ENCODE results near the gene LKAAEAR1.

The LKAAEAR1 gene

GRCh38 chr20:64050261-64051032, 33.8 kb downstream of the LKAAEAR1 start:
- DNase-seq (ENCODE audit: low read depth), result no peak

- DNase-seq (ENCODE audit: low read depth), result no peak
These were observed 34.3 kb downstream of the LKAAEAR1 start for GRCh38 chr20:64049878-64050260.

GRCh38 chr20:64049060-64049877, 34.9 kb downstream of the LKAAEAR1 start, which contains the start of gene SOX18:
Gene SOX18, minus strand, starts transcription at chr20:64049639. Its CDS starts 123 bp downstream, at chr20:64049516.
- DNase-seq (ENCODE audit: low read depth), result no peak

DNA sequence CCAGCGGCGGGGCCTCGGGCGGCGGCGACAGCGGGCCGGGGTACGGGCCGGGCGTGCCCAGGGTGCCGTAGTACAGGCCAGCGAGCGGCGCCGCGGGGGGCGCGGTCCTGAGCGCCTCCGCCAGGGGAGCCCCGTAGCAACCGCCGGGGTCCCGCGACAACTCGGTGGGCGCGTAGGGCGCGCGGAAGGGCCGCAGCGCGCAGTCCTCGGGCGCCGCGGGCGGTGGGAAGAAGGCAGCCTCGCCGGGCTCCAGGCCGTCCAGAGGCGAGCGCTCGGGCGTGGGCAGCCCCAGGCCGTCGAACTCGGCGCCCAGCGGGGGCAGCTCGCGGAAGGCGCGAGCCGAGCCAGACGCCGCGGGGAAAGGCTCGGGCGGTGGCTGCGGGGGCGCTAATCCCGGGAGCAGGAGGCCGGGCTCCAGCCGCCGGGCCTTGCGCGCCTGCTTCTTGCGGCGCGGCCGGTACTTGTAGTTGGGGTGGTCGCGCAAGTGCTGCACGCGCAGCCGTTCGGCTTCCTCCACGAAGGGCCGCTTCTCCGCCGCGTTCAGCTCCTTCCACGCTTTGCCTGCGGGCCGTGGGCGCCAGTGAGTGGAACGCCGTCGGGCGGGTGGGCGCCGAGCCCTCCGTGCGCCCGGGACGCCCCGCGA, 35.7 kb downstream of the LKAAEAR1 start:
- DNase-seq (ENCODE audit: low read depth), result no peak

DNA sequence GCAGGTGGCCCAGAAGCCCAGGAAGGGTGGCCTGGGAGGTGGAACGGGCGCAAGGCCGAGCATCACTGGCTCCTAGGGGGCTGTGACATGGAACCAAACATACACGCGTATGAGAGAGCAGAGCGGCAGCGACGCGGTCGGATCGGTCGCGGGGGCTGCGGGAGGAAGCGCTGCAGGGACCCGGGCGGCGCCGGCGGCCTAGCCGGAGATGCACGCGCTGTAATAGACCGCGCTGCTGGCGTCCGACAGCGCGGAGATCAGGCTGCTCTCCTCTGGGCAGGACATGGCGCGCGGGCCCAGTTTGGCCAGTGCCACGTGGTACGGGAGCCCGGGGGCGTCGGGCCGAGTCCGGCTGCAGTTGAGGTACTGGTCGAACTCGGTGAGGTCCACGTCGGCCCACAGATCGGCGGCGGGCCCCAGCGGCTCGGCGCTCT, 36.2 kb downstream of the LKAAEAR1 start:
- DNase-seq (ENCODE audit: low read depth), result no peak

DNA sequence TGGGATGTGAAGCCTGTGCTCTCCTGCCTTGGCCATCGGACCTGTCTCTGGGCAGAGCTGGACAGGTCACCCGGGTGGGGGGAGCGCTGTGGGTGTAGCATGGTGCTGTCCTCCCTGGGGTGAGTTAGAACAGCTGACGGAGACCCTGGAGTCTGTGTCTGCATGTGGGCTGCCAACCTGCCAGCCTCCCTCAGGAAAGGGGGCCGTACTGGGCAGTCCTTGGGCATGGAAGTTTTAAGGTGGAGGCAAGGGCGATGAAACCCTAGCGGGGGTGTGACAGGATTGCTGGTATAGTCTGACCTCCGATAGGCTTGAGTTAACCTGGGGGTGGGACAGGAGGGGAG, 37.2 kb downstream of the LKAAEAR1 start:
- DNase-seq (ENCODE audit: low read depth), result no peak

GRCh38 chr20:64045346-64046011, 38.7 kb downstream of the LKAAEAR1 start:
- no peak for DNase-seq (ENCODE audit: low read depth)

GRCh38 chr20:64044484-64045247, 39.5 kb downstream of the LKAAEAR1 start:
- no peak for DNase-seq (ENCODE audit: low read depth)

DNA sequence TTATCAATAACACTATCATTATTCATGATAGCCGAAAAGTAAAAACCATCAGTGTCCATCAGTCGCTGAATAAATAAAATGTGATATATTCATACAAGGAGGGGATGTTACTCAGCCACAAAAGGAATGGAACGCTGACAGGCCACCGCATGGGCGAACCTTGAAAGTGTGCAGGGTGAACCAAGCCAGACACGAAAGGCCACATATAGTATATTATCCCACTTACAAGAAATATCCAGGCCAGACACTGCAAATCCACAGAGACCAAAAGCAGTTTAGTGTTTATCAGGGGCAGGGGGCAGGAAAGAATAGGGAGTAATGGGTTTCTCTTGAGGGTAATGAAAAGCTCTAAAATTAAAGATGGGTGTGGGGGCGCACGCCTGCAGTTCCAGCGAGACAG, 40.4 kb downstream of the LKAAEAR1 start:
- DNase-seq (ENCODE audit: low read depth), result no peak

DNA sequence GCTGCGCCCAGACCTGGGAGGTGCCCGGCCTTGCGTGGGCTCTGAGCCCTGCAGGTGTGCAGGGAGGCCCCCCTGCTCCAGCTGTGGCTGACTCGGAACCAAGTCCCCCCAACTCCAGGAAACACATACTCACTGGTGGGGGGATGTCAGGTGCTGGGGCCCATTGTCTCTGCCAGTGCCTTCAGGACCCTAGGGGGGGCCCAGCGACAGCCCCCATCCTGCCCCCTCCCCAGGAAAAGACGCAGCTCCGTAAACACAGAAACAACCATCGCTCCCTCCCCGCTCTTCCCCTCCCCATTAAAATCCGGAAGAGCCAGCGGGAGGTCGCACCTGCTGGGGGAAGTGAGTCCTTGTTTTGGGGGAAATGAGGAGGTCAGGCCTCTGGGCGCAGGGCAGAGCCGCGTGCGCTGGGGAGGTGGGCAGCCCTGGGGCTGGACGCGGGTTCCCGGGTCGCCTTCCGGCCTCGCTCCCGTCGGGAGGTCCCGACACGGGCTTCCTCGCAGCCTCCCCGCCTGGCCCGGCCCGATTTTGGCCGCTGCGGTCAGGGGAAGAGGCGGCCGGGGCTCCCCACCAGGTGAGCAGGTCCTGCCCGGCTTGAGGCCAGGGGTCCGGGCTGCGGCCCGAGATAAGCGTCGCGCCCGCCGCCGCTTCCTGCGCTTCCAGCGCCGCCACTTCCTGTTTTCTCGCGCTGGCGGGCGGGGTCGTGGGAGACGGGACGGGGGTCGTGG, 42.0 kb downstream of the LKAAEAR1 start:
- DNase-seq (ENCODE audit: low read depth), result no peak

GRCh38 chr20:64041781-64042053, 42.5 kb downstream of the LKAAEAR1 start:
- DNase-seq (ENCODE audit: low read depth), result no peak

DNA sequence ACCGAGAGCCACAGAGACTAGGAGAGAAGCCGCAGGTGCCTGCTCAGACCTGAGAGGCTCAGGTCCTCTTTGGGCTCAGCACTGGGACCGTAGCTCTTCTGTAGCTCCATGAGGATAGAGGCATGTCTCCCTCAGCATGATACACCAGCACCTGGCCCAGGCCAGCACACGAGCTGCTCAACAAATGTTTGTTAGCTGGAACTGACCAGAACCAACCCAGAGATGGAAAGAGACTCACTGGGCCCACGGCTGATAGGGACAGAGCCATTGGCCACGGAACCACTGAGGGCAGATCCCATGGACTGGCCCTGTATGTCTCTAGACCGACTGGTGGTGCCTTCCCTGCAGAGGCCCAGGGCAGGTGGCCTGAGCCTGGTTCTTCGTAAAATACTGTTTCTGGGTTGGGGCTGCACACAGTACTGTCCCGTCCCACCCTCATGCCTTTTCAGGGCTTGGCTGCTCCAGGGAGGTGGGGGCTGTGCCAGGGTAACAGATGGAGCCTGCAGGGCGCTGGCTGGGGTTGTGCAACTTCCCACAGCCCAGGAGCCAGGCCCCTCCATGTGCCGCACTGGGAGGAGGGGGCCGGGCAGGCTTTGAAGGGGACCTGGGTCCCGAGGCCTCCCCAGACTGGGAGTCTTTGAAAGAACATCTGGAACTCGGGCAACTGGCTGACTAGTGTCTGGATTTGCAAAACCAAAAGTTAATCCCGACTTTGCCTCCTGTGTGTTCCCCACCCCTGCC, 43.0 kb downstream of the LKAAEAR1 start:
- DNase-seq (ENCODE audit: low read depth), result no peak

- no peak for DNase-seq (ENCODE audit: low read depth)
These were observed 43.8 kb downstream of the LKAAEAR1 start for GRCh38 chr20:64040231-64041039.

DNA sequence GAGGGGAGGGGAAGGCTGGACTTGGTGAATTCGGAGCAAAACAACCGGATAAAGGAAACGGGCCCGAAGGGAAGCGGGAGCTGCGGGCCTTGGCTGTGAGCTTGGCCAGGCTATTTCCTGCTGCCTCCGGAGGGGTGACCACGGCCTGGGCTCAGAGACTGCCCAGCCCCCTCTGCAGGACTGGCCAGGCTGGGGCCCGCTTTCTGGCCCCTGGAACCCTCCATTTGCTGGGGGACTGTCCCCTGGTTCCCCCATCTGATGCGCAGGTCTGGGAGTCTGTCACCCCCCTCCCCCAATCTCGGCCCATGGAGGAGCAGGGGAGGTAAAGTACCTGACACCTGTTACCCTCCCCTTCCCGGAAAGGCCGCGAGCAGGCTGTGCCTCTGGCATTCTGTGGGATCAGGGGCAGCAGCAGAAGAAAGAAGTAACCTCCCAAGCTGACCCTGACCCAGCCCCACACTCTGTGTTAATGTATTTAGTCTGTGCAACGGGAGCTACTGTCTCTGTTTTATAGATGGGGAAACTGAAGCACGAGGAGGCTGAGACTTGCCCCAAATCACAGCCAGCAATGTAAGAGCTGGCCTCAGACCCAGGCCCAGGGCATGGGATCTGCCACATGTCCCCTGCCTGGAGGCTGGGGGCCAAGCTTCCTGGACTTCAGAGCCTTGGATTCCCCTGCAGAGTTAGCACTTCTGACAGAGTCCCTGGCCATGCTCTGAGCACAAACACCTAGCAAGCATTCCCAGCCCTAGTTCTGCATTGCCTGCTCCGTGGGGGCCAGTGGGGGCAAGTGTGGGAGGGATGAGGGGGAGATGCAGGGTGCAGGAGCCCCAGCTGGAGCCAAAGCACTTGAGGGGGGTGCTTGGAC, 44.7 kb downstream of the LKAAEAR1 start:
- no peak for DNase-seq (ENCODE audit: low read depth)

DNA sequence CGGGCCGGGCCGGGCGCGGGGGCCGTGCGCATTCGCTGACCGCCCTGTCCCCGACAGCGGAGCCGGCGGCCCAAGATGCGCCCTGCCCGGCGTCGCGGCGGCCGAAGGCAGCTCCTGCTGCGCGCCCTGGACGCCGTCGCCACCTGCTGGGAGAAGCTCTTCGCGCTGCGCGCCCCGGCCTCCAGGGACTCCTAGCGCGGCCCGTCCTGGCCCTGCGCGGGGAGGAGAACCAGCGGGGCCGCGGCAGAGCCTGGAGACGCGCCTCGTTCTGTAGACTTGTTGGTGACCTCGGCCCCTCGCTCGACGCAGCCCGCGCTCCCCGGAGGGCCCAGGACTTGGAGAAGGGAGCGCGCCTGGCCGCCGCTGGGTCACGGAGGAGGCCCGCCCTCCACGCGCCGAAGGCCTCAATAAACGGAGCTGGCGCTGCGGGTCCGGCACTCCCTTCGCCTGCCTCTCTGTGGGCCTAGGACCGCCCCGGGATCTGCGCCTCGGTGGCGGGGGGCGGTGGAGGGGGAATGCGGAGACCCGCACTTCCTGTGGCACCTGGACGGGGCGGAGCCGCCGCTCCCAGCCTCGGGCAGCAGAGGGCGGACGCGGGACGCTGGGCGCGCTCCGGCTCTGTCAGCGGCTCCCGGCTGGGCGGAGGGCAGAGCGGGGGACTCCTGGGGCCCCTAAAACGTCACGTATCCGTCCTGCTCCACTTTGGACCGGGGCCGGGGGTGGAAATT, 45.5 kb downstream of the LKAAEAR1 start:
- DNase-seq (ENCODE audit: low read depth), result peak; percentile 56

DNA sequence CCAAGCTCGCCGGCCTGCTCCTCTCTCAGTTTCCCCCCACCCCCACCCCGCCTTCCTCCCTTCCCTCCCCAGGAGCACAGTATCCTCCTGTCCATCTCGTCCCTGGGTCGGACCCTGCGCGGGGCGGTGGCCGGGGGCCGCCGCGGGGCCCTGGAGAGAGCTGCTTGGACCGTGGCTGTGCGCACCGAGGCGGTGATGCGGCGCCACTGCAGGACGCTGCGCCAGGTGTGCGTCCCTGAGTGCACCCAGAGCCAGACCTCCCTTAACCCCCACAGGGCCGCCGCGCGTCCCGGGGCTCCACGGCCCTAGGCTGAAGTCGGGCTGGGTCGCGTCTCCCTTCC, 46.0 kb downstream of the LKAAEAR1 start:
- no peak for DNase-seq (ENCODE audit: low read depth)

DNA sequence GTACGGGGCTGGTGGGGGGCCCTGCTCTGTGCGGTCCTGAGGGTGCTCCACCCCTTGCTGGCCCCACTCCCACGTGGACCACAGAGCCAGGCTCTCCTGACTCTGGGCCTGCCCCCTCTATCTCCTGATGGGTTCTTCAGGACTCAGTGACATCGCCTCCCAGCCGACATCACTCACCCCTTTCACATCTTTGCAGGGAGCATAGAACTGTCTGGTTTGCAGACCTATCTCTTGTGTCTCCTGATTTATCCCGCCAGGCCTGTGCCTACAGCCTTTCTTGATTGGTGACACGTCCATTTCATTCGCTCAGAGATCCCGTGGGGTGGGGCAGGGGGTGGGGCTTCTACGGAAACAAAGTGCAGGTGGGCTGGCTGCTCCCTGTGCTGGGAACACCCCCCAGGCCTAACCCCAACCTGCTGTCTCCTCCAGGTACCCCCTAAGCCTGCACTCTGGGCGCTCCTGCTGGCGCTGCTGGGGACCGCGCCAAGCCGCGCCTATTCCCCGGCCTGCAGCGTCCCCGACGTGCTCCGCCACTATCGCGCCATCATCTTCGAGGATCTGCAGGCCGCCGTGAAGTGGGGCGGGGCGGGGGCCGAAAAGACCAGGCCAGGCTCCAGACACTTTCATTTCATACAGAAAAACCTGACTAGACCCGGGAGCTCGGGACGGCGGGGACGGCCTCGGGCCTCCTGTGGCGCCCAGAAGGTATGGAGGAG, 46.5 kb downstream of the LKAAEAR1 start:
- no peak for DNase-seq (ENCODE audit: low read depth)

- no peak for DNase-seq (ENCODE audit: low read depth)
These were observed 47.0 kb downstream of the LKAAEAR1 start for GRCh38 chr20:64037199-64037497.

Measured in stimulated activated CD8-positive, alpha-beta memory T cell treated with anti-CD3 and anti-CD28 coated beads, Interleukin-15, amount 100 ng/mL, for 1 hour (primary cell).